GM19467 (cell line): Measurements from ENCODE around the gene SLC6A17.

Source experiments
- ATAC-seq: cut with Tn5 transposase; IDR thresholded peaks from one replicate; pipeline ENCODE4 v1.9.1; 2021; ENCODE audit warnings: mild to moderate bottlenecking, moderate library complexity; ENCODE audit not compliant: unreplicated experiment

The SLC6A17 gene

DNA sequence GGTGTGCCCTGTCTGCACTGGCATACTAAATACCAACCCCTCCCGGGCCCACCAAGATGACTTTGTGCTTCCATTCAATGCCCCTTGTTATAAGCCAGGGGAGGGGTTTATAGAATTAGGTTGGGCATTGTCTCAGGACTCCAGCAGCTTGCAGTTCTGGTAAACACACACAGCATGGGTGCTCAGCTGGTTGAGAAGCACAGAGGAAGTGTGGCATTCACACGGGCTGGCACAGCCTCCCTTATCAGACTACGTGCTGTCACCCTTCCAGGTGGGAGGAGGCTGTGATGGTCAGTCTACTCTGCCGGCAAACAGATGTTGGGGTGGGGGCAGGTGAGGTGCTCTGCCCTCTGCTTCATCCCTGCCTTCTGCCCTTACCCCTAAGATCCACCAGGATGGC is 15.0 kb upstream of the SLC6A17 start:
- ATAC-seq = no peak

GRCh38 chr1:110135666-110136065 is 14.6 kb upstream of the SLC6A17 start:
- no peak for ATAC-seq

DNA sequence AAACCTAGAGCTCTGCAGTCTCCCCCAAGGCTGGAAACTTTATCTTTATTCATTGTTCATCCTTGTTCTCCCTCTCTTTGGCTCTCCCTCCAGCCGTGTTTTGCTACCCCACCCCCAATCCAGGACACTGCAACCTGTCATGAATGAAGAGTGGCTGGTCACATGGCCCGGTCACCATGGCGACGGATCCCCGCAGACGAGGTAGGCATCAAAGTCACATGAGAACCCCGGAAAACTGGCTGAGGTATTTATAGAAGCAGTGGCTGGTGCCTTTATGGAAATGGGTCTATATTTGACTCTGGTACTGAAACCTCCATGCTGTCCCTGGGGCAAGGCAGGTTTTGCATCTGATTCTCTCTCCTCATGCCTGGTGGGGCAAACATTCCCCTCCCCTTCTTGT is 13.4 kb upstream of the SLC6A17 start:
- no peak for ATAC-seq

- ATAC-seq = no peak
Observed at GRCh38 chr1:110138956-110139355, 11.3 kb upstream of the SLC6A17 start.

DNA sequence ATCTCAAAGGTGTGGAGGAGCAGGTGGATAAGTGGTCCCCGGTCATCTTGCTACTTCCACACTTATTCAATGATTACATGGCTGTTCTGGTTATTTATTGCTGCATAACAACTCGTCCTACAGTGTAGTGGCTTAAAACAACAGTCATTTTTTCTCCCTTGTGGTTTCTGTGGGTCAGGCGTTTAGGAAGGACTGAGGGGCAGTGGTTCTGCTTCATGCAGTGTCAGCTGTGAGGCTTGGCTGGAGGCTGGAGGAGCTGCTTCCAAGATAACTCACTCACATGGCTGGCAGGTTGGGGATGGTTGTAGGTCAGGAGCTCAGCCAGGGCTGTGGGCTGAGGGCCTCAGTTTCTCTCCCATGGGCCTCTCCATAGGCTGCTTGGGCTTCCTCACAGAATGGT is 5.9 kb upstream of the SLC6A17 start:
- ATAC-seq = no peak

DNA sequence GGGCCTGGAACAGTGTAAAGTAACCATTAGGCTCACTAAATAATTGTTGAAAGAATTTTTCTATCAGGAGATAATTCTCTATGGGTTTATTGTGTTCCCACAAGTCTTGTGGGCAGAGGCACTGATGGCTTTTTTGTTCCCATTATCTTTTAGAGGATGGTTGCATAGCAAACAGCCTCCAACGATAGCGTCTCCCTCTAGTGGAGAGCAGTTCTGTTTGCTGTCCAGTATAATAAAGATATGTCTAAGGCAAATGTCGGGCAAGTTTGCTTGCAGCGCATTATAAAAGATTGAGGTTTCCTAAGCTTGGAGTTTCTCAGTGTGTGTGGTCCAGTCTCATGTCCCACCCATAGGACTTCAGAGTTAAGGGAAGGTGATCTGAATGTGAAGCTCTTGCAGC is 1.3 kb upstream of the SLC6A17 start:
- ATAC-seq = no peak

GRCh38 chr1:110151175-110151669 is 928 bp downstream of the SLC6A17 start:
- ATAC-seq = no peak

DNA sequence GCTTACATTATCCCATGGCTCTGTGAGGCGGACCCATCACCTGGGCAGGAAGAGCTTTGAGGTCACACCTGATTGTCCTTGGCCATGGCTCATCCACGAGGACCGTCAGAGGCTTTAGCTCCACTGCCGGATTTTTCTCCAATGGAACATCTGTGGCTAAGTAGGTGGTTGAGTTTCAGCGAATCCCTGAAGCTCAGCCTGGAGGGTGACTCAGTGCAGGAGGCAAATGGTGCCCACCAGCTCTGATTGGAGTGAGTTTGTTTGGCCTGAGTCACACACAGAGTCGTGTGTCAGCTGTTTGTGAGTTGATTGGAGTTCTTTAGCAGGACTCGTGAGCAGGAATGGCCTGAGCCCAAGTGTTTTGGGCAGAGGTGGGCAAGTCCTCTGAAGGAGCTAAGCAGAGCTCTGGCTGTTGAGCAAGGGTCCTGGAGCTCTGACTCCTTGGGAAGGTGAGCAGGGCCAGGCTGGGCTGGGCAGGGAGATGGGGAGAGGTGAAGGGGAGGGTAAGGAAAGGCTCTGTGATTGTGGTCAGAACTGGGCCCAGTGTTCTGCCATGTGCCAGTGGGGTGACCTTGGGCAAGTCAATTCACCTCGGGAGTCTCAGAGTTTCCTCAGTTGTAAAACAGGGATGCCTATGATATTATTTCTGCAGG is 2.0 kb downstream of the SLC6A17 start:
- no peak for ATAC-seq

DNA sequence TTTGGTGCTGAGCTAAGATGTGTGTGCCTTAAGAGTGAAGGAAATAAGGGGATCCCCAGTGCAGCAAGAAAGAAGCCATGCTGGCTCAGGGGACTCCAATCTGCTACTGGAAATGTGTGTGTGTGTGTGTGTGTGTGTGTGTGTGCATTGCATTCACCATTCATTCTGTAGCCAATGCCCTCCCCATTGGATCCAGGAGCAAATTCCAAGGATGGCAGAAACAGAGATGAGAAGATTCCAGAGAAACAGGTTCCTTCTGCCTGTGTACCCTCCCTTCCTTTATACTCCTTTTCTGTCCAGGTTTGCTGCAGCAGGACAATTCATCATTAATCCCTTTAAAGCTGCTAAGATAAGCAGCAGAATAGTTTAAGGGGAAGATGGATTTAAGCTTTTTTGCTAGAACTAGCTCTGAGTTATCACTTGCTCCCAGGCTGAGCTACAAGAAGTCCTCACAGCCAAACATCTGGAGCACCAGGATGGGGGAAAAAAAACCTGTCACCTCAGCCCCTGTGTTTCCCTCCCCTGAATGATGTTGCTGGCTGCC is 3.2 kb downstream of the SLC6A17 start:
- no peak for ATAC-seq

GRCh38 chr1:110155878-110156522 is 5.7 kb downstream of the SLC6A17 start:
- ATAC-seq = no peak

DNA sequence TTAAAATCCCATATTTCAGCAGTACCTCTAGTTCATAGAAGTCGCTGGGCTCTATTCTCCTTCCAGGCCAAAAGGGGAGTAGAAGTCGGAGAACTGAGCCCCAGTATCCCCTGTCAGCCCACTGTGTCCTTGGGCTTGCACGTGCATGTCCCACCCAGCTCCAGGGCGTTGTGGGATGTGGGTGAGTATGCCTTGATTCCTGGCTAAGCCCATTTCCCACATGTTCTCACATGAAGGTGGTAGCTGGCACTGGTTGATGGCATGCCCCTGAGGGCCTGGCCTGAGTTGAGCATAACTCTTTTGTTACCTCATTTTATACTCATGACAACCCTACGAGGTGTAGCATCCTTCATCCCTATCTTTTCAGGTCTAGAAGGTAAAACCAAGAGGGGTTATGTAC is 8.0 kb downstream of the SLC6A17 start:
- no peak for ATAC-seq

DNA sequence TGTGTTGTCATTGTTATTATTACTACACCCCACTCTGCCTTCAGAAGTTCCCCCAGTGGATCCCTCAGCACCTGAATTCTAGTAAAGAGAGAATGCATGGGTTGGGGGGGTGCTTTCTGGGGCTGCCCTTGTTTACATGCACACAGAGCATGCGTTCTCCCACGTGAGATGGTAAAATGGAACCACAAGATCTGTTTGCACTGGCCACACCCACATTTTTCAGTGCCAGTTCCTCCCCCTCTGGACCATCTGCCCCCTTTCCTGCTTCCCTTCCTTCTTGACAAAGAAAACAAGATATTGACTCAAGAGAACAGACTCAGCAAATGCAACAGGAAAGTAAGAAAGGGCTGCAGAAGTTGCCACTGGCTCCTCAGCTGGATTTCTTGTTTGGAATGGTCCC is 8.9 kb downstream of the SLC6A17 start:
- ATAC-seq = no peak

- no peak for ATAC-seq
Observed at GRCh38 chr1:110160538-110161100, 10.3 kb downstream of the SLC6A17 start.

DNA sequence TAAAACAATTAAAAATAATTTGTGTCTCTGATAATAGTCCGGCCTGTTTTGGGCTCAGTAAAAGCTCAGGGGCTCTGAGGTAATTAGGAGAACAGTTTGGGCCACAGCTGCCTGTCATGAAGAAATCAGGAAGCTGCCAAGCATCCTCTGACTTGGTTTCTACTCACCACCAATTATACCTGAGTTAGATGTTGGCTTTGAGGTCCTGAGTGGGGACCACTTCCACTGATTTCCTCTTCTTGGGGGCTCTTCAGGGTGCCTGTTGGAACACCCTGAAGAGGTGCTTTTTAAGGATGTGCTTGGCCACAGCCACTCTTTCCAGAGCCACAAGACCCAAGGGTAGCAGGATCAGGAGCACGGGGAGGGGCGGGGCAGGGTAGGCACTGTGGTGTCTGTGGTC is 10.9 kb downstream of the SLC6A17 start:
- ATAC-seq = no peak

- ATAC-seq = no peak
Observed at GRCh38 chr1:110161849-110162248, 11.6 kb downstream of the SLC6A17 start.

- ATAC-seq = no peak
Observed at GRCh38 chr1:110163591-110163990, 13.3 kb downstream of the SLC6A17 start.

DNA sequence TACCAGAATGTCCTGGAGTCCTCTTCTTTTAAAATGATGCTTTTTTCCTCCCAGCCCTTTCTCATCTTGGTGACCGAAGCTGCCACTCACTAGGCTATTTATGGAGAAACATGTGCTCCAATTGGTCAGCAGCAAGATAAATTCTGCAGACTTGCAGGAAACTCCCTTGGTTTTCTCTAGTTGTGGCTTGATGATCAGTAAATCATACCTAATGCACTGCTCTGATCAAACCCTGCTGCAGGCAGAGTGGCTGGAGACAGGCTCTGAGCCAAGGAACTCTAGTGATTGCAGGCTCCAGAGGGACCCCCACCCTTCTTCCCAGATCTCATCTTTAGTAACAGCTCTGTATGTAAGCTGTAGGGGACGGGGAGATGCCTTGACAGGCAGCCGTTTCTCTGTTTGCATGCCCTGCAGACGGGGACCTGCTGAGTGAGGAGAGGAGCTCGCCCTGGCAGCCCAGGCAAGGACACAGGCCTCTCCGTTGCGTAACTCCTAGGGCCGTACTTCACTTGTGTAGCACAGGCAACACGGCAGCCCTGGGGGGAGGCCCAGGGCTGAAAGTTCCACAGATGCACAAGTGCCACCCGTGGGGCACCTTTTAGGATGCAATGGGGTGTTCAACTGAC is 14.5 kb downstream of the SLC6A17 start:
- no peak for ATAC-seq

DNA sequence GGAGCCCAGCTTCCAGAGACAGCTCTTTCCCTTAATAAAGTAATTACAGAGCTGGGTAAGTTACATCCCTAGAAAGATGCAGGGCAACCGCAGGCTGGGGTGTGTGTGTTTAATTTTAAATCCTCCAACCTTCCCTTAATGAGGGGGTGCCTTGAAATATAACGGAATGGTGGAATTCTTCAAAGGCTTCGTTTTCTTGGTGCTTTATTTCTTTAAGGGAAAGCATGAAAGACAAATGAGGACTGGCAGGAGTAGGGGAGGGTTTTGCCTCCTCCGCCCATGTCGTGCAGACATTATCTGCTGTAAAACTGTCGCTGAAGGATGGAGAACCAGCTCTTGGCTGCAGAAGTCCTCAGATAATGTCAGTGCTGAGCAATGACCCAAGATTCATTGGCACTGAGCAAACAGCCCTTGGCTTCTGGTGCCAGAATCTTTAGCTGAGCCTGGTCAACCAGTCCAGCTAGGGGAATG is 15.5 kb downstream of the SLC6A17 start:
- ATAC-seq = no peak

DNA sequence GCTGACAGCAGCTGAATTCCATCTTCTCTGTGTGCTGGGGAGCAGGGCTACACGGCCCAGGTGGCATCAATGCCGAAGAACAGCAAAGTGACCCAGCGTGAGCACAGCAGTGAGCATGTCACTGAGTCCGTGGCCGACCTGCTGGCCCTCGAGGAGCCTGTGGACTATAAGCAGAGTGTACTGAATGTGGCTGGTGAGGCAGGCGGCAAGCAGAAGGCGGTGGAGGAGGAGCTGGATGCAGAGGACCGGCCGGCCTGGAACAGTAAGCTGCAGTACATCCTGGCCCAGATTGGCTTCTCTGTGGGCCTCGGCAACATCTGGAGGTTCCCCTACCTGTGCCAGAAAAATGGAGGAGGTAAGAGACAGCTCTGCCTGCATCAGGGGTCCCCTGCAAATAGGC is 16.6 kb downstream of the SLC6A17 start:
- no peak for ATAC-seq

GRCh38 chr1:110170766-110171733 is 20.8 kb downstream of the SLC6A17 start:
- no peak for ATAC-seq
